GM12878 (cell line): Measurements from ENCODE around the gene HEBP2. TPM values are rescaled to one million over a fixed set of nuclear protein-coding genes. Genes with fewer than 3 reads are reported as not detected.

ENCODE experiments used
- ATAC-seq: fragments of 200-7000 bp; cut with Tn5 transposase; 3 replicates; pipeline ENCODE4 v1.9.1; 2020; ENCODE audit warnings: mild to moderate bottlenecking, moderate library complexity
- BruUV-seq: library from RNA; stranded (reverse); fragments of 400-500 nt; replicated peaks from 2 replicates; lab custom pipeline; 2021; lab: Mats Ljungman, UMichigan
- CTCF ChIA-PET: fragments of 300-600 bp; sonication (Branson Sonifier 250); formaldehyde crosslinking; extraction: SDS; loops from one replicate; lab custom pipeline; 2021; ENCODE audit warnings: inconsistent platforms; lab: Yijun Ruan, JAX
- POLR2A ChIA-PET: fragments of 350-600 bp; formaldehyde crosslinking; extraction: SDS; loops from one replicate; lab custom pipeline; 2021; ENCODE audit warnings: inconsistent platforms; lab: Charles Lee
- RAD21 ChIA-PET: fragments of 300-600 bp; sonication (Branson Sonifier 250); formaldehyde crosslinking; loops from one replicate; lab custom pipeline; 2023; ENCODE audit warnings: antibody characterized with exemption; ENCODE audit not compliant: unreplicated experiment; lab: Charles Lee
- SMC1A ChIA-PET: fragments of 300-600 bp; sonication (Branson Sonifier 250); formaldehyde crosslinking; loops from one replicate; lab custom pipeline; 2023; ENCODE audit not compliant: unreplicated experiment, uncharacterized antibody; lab: Charles Lee
- DNase-seq: peaks from one replicate; pipeline ENCODE4 v3.0.0-alpha.2; 2011; ENCODE audit warnings: low read depth, low spot score
- FAIRE-seq: peaks from 3 replicates; lab custom pipeline; 2011; peaks lifted over from hg19 to GRCh38; lab: Jason Lieb, UNC
- H2AFZ ChIP-seq: 2 replicates; pipeline ENCODE4 v1.6.0; 2011; ENCODE audit warnings: low read depth, low read length, control low read depth; ENCODE audit not compliant: control insufficient read depth
- H3K27ac ChIP-seq: 2 replicates; pipeline ENCODE4 v1.5.1; 2011; ENCODE audit warnings: control low read depth; ENCODE audit not compliant: control insufficient read depth, insufficient read depth
- H3K27me3 ChIP-seq, 2 experiments: replicated peaks in 1 of 2; 2 replicates each; pipeline versions ENCODE4 v1.6.0 to v1.6.1; 2011; ENCODE audit warnings: low read length in 1 of 2; ENCODE audit not compliant: control insufficient read depth in 2 of 2, insufficient read depth in 2 of 2
- H3K36me3 ChIP-seq, 2 experiments: 2 replicates each; pipeline ENCODE4 v1.5.1; 2011; ENCODE audit warnings: low read length in 1 of 2; ENCODE audit not compliant: control insufficient read depth in 2 of 2, insufficient read depth in 2 of 2
- H3K4me1 ChIP-seq: 2 replicates; pipeline ENCODE4 v1.6.1; 2011; ENCODE audit warnings: mild to moderate bottlenecking, low read length, moderate library complexity, mixed read lengths; ENCODE audit not compliant: control insufficient read depth, insufficient read depth
- H3K4me2 ChIP-seq: 2 replicates; pipeline ENCODE4 v1.6.0; 2011; ENCODE audit warnings: control low read depth; ENCODE audit not compliant: control insufficient read depth, insufficient read depth
- H3K4me3 ChIP-seq: fragments of 200-600 bp; sonication (generic); 2 replicates; pipeline ENCODE4 v1.5.1; 2016
- H3K79me2 ChIP-seq: 2 replicates; pipeline ENCODE4 v1.6.0; 2011; ENCODE audit warnings: low read length; ENCODE audit not compliant: control insufficient read depth, insufficient read depth
- H3K9ac ChIP-seq: 2 replicates; pipeline ENCODE4 v1.8.0; 2011; ENCODE audit warnings: low read length, control low read depth, mixed read lengths; ENCODE audit not compliant: control insufficient read depth, insufficient read depth
- H3K9me3 ChIP-seq: replicated peaks from 3 replicates; pipeline ENCODE4 v1.5.1; 2011; ENCODE audit warnings: mild to moderate bottlenecking, low read length; ENCODE audit not compliant: control insufficient read depth, insufficient read depth
- H4K20me1 ChIP-seq: 2 replicates; pipeline ENCODE4 v1.6.0; 2011; ENCODE audit not compliant: control insufficient read depth, insufficient read depth
- KAT2A ChIP-seq: conservative IDR thresholded peaks from 2 replicates; pipeline ENCODE4 v1.6.1; 2011; ENCODE audit warnings: low read depth, low read length; ENCODE audit not compliant: control insufficient read depth
- RAD21 ChIP-seq: IDR thresholded peaks from 2 replicates; pipeline ENCODE4 v1.6.1; 2011; ENCODE audit warnings: mild to moderate bottlenecking, low read depth, low read length, moderate library complexity; ENCODE audit not compliant: insufficient read depth
- YBX1 ChIP-seq: fragments of 450-650 bp; IDR thresholded peaks from 2 replicates; pipeline ENCODE4 v1.6.1; 2016; ENCODE audit warnings: antibody characterized with exemption
- WGBS: methylation state at CpG from one replicate; pipeline ENCODE4 v1.1.6; 2016; ENCODE audit warnings: low lambda C conversion rate; ENCODE audit not compliant: insufficient replicate concordance, insufficient coverage; ENCODE audit errors: missing lambda C conversion rate; 5-methylcytosine and 5-hydroxymethylcytosine counted together
- in situ Hi-C: fragments of 300-500 bp; cut with MboI; formaldehyde crosslinking; loops from 9 replicates; pipeline ENCODE4 v1.14.3; 2018; ENCODE audit warnings: mixed read lengths
- intact Hi-C: fragments of 100-400 bp; cut with micrococcal nuclease; formaldehyde crosslinking; loops from one replicate; pipeline ENCODE4 v1.14.2; 2022; ENCODE audit not compliant: unreplicated experiment
- polyA plus RNA-seq, 11 experiments: library from polyadenylated mRNA; depleted of rRNA in 4 of 11; unstranded in 6 of 11; stranded (reverse) in 5 of 11; fragments of >200 nt; fragmentation: Nextera tagmentation in 4 of 11; fragmentation: Illumina TruSeq in 1 of 11; extraction: Ambion mirVana in 4 of 11; extraction: Trizol in 1 of 11; gene quantifications; 1 replicate in 1 of 11; 2 replicates in 10 of 11; pipeline versions ENCODE4 v1.2.1 to v1.2.3, GENCODE V29; 2011 to 2016; ENCODE audit warnings: inconsistent platforms in 2 of 11, missing spikeins in 2 of 11, low read depth in 1 of 11
- total RNA-seq, 4 experiments: library from RNA; depleted of rRNA in 3 of 4; stranded (reverse); fragments of >200 nt in 3 of 4; fragmentation: Illumina TruSeq in 1 of 4; extraction: Trizol in 1 of 4; gene quantifications; 2 replicates each; pipeline versions ENCODE4 v1.2.1 to v1.2.3, GENCODE V29; 2013 to 2021
- TF ChIP-seq, protein P1 (sequence below): IDR thresholded peaks from 2 replicates; pipeline ENCODE4 v1.6.1; 2012; ENCODE audit warnings: improper control_type of control experiment, low read depth, low read length; ENCODE audit not compliant: insufficient replicate concordance
- TF ChIP-seq, protein P2 (sequence below): IDR thresholded peaks from 2 replicates; pipeline ENCODE4 v1.6.1; 2011; ENCODE audit warnings: borderline replicate concordance, low read depth, mild to moderate bottlenecking, moderate library complexity, low read length; ENCODE audit not compliant: insufficient read depth, poor library complexity, severe bottlenecking

Gene HEBP2
- total and polyA plus RNA-seq, 10 of the 15 experiments (the other 5 are each of a cell fraction or from before 2014, with no cell fraction given): 3.8 to 41.8 (median 16.9) TPM

DNA sequence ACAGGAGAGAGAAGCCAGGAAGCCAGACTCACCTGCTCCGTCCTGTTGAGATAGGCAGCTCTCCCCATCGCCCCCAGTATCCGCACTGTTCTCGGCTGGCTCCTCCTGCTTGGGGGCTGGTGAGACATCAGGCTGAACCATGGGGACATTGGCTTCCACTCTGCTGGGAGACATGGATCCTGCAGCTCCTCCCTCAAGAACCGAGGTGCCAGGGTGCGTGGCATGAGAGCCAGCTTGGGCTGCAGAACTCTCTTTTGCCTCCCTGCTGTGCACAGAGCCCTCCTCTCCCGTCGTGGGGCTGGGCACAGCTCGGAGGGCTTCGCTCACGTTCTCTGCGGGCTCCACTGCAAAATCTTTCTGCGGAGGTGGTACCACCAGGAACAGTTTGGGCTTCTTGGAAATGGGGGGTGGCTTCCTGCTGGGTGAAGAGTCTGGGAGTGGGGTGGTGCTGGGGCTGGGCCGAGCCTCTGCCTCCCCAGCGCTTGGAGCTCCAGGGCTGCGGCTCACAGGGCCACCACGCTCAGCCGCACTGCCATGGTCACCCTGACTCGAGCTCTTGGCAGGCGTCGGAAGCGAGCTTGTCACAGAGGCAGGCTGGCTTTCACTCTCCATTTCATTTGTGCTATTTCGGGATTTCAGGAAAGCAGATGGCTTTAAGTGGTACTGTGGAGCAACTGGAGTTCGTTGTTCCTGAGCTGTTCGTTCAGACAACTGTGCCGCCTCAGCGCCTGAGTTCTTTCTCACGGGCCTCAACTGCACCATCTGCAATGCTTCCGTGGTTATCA lies 26.5 kb downstream of the HEBP2 start:
- Histone ChIP-seq H3K27ac (no peak overlapping the region), H4K20me1 (no peaks in the 10 kb centered on the region), H3K9ac (no peak overlapping the region), H3K79me2 (no peaks in the 10 kb centered on the region), H3K4me2 (no peak overlapping the region), H3K36me3 (peaks cover 0 to 9% of the 10 kb centered on the region in 2 experiments; a peak in 2 of 4 replicates), H3K27me3 (no peaks in the 10 kb centered on the region), H2AFZ (no peak overlapping the region), H3K4me1 (no peaks in the 10 kb centered on the region), H3K9me3 (no peaks in the 10 kb centered on the region), H3K4me3 (no peak overlapping the region)
- SMC1A ChIA-PET: interaction anchor here (0.6 to 10.0 kb wide), 12 partner anchors 16 to 335 kb away, joined by 3 to 234 read pairs (median 12); partner anchors contain the start of gene NHSL1
- CTCF ChIA-PET: interaction anchor here (0.9 to 17.0 kb wide), 19 partner anchors 10 to 425 kb away, joined by 3 to 387 read pairs (median 4); no protein-coding TSS in a partner anchor
- POLR2A ChIA-PET: interaction anchor here (1.3 kb wide), 1 partner anchor 25 kb away, joined by 3 read pairs; no protein-coding TSS in a partner anchor
- DNase-seq (no peak), FAIRE-seq (no peak), ATAC-seq (no peak)
- TF ChIP-seq YBX1 (no peak), RAD21 (no peak), KAT2A (no peak)
- TF ChIP-seq, protein P1, sequence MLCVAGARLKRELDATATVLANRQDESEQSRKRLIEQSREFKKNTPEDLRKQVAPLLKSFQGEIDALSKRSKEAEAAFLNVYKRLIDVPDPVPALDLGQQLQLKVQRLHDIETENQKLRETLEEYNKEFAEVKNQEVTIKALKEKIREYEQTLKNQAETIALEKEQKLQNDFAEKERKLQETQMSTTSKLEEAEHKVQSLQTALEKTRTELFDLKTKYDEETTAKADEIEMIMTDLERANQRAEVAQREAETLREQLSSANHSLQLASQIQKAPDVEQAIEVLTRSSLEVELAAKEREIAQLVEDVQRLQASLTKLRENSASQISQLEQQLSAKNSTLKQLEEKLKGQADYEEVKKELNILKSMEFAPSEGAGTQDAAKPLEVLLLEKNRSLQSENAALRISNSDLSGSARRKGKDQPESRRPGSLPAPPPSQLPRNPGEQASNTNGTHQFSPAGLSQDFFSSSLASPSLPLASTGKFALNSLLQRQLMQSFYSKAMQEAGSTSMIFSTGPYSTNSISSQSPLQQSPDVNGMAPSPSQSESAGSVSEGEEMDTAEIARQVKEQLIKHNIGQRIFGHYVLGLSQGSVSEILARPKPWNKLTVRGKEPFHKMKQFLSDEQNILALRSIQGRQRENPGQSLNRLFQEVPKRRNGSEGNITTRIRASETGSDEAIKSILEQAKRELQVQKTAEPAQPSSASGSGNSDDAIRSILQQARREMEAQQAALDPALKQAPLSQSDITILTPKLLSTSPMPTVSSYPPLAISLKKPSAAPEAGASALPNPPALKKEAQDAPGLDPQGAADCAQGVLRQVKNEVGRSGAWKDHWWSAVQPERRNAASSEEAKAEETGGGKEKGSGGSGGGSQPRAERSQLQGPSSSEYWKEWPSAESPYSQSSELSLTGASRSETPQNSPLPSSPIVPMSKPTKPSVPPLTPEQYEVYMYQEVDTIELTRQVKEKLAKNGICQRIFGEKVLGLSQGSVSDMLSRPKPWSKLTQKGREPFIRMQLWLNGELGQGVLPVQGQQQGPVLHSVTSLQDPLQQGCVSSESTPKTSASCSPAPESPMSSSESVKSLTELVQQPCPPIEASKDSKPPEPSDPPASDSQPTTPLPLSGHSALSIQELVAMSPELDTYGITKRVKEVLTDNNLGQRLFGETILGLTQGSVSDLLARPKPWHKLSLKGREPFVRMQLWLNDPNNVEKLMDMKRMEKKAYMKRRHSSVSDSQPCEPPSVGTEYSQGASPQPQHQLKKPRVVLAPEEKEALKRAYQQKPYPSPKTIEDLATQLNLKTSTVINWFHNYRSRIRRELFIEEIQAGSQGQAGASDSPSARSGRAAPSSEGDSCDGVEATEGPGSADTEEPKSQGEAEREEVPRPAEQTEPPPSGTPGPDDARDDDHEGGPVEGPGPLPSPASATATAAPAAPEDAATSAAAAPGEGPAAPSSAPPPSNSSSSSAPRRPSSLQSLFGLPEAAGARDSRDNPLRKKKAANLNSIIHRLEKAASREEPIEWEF: no peak
- TF ChIP-seq, protein P2, sequence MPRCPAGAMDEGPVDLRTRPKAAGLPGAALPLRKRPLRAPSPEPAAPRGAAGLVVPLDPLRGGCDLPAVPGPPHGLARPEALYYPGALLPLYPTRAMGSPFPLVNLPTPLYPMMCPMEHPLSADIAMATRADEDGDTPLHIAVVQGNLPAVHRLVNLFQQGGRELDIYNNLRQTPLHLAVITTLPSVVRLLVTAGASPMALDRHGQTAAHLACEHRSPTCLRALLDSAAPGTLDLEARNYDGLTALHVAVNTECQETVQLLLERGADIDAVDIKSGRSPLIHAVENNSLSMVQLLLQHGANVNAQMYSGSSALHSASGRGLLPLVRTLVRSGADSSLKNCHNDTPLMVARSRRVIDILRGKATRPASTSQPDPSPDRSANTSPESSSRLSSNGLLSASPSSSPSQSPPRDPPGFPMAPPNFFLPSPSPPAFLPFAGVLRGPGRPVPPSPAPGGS: no peak
- no TSS peak for BruUV-seq
- 61% methylated on average over 29 of the region's 29 CpGs for WGBS
- in situ Hi-C loops (loop anchor here (5.0 kb wide), 2 partner anchors 82 to 332 kb away; no protein-coding TSS in a partner anchor), intact Hi-C loops (no loop called here)
- RAD21 ChIA-PET: interaction anchor here (0.6 to 9.4 kb wide), 13 partner anchors 21 to 350 kb away, joined by 3 to 202 read pairs (median 3); partner anchors contain the start of genes HEBP2 and NHSL1
